ENCODE measurements around the gene JAKMIP3. TPM values are rescaled to one million over a fixed set of nuclear protein-coding genes. Genes with fewer than 3 reads are reported as not detected.
"Not testable (repeated sequence)": the region's sequence is repeated elsewhere in the genome, so short reads cannot be mapped to it uniquely, and the experiment has no call there.

JAKMIP3 gene
- total and polyA plus RNA-seq, 8 donors = 0.22 to 0.50 (median 0.37) TPM

GRCh38 chr10:132075909-132076577 lies 10.3 kb downstream of the JAKMIP3 start:
- Histone ChIP-seq H3K4me1 (no peaks in the 10 kb centered on the region), H3K4me3 (no peak overlapping the region), H3K36me3 (no peaks in the 10 kb centered on the region), H3K27ac (no peak overlapping the region), H3K27me3 (peaks cover 0 to 14% of the 10 kb centered on the region in 2 donors), H3K9me3 (peaks cover 0 to 16% of the 10 kb centered on the region in 2 donors)
- ATAC-seq (no peak), DNase-seq (no peak)
- intact Hi-C loops (cut with DNase I) = no loop called here
- no peak for TF ChIP-seq CTCF (IDR thresholded peaks at IDR 0.05)

GRCh38 chr10:132076578-132077081 lies 10.9 kb downstream of the JAKMIP3 start:
- ATAC-seq = no peak
- TF ChIP-seq CTCF (IDR thresholded peaks at IDR 0.05) = no peak
- intact Hi-C loops (cut with DNase I) = no loop called here

GRCh38 chr10:132077091-132077490 lies 11.3 kb downstream of the JAKMIP3 start:
- intact Hi-C loops (cut with DNase I) = no loop called here
- DNase-seq = no peak
- no peak overlapping the region for H3K27ac ChIP-seq
- H3K4me1 ChIP-seq = no peaks in the 10 kb centered on the region
- peaks cover 0 to 16% of the 10 kb centered on the region in 2 donors for H3K9me3 ChIP-seq
- no peak for ATAC-seq
- no peak overlapping the region for H3K4me3 ChIP-seq
- peaks cover 0 to 14% of the 10 kb centered on the region in 2 donors for H3K27me3 ChIP-seq
- H3K36me3 ChIP-seq = no peaks in the 10 kb centered on the region
- TF ChIP-seq CTCF (IDR thresholded peaks at IDR 0.05) = no peak

More at GRCh38 chr10:132076578-132077081, 10.9 kb downstream of the JAKMIP3 start:
- peak in 1 of 4 donors; percentile 50 for DNase-seq
- Histone ChIP-seq H3K36me3 (no peaks in the 10 kb centered on the region), H3K27me3 (peaks cover 0 to 14% of the 10 kb centered on the region in 2 donors), H3K4me1 (no peaks in the 10 kb centered on the region), H3K9me3 (peaks cover 0 to 16% of the 10 kb centered on the region in 2 donors), H3K4me3 (no peak overlapping the region), H3K27ac (no peak overlapping the region)

- no peaks in the 10 kb centered on the region for H3K36me3 ChIP-seq
- H3K4me3 ChIP-seq = no peak overlapping the region
- peak in 1 of 4 donors; percentile 77 for DNase-seq
- intact Hi-C loops (cut with DNase I) = no loop called here
- H3K4me1 ChIP-seq = no peaks in the 10 kb centered on the region
- no peak for TF ChIP-seq CTCF (IDR thresholded peaks at IDR 0.05)
- ATAC-seq = no peak
- peaks cover 0 to 9% of the 10 kb centered on the region in 2 donors for H3K9me3 ChIP-seq
- peaks cover 0 to 14% of the 10 kb centered on the region in 2 donors for H3K27me3 ChIP-seq
- H3K27ac ChIP-seq = no peak overlapping the region
Measured at GRCh38 chr10:132078746-132079345, 13.1 kb downstream of the JAKMIP3 start.

GRCh38 chr10:132084384-132084783 lies 18.6 kb downstream of the JAKMIP3 start:
- intact Hi-C loops (cut with DNase I); ATAC-seq: not testable (repeated sequence)

GRCh38 chr10:132093236-132093635 lies 27.5 kb downstream of the JAKMIP3 start:
- H3K9me3 ChIP-seq; H3K4me1 ChIP-seq; intact Hi-C loops (cut with DNase I); H3K27ac ChIP-seq; ATAC-seq; H3K4me3 ChIP-seq; H3K36me3 ChIP-seq: not testable (repeated sequence)
- peaks cover 0 to 14% of the 10 kb centered on the region in 2 donors for H3K27me3 ChIP-seq
- peak in 1 of 4 donors; percentile 50 for DNase-seq

More at GRCh38 chr10:132084384-132084783, 18.6 kb downstream of the JAKMIP3 start:
- H3K4me1 ChIP-seq, H3K9me3 ChIP-seq, H3K36me3 ChIP-seq, H3K4me3 ChIP-seq, H3K27me3 ChIP-seq, H3K27ac ChIP-seq, DNase-seq: not testable (repeated sequence)
